Smooth muscle cell (in vitro differentiated cells): Measurements from ENCODE around the gene PSMG3. TPM values are rescaled to one million over a fixed set of nuclear protein-coding genes. Genes with fewer than 3 reads are reported as not detected.

Experiments used
- DNase-seq: peaks from one replicate; lab custom pipeline; 2025; ENCODE audit not compliant: unreplicated experiment; lab: John Stamatoyannopoulos, UW
- H2AFZ ChIP-seq: fragments of 200-600 bp; sonication (generic); 2 replicates; pipeline ENCODE4 v1.6.0; 2016; ENCODE audit warnings: antibody characterized with exemption, low read depth, mild to moderate bottlenecking
- H3F3A ChIP-seq: fragments of 200-600 bp; sonication (generic); 2 replicates; pipeline ENCODE4 v1.6.0; 2017; ENCODE audit warnings: antibody characterized with exemption, low read depth
- H3K27ac ChIP-seq: fragments of 200-600 bp; sonication (generic); 2 replicates; pipeline ENCODE4 v1.5.1; 2016; ENCODE audit warnings: low read depth, mild to moderate bottlenecking
- H3K27me3 ChIP-seq: fragments of 200-600 bp; sonication (generic); 2 replicates; pipeline ENCODE4 v1.6.1; 2016; ENCODE audit warnings: low read depth, mild to moderate bottlenecking
- H3K36me3 ChIP-seq: fragments of 200-600 bp; sonication (generic); 2 replicates; pipeline ENCODE4 v1.5.1; 2016; ENCODE audit warnings: low read depth
- H3K4me1 ChIP-seq: fragments of 200-600 bp; sonication (generic); 2 replicates; pipeline ENCODE4 v1.5.1; 2016; ENCODE audit warnings: low read depth
- H3K4me2 ChIP-seq: fragments of 200-600 bp; sonication (generic); 2 replicates; pipeline ENCODE4 v1.6.0; 2016; ENCODE audit warnings: mild to moderate bottlenecking
- H3K4me3 ChIP-seq: fragments of 200-600 bp; sonication (generic); 2 replicates; pipeline ENCODE4 v1.5.1; 2016; ENCODE audit warnings: mild to moderate bottlenecking
- H3K79me2 ChIP-seq: fragments of 200-600 bp; sonication (generic); 2 replicates; pipeline ENCODE4 v1.6.0; 2016; ENCODE audit warnings: low read depth, mild to moderate bottlenecking
- H3K9ac ChIP-seq: fragments of 200-600 bp; sonication (generic); 2 replicates; pipeline ENCODE4 v1.6.0; 2016; ENCODE audit warnings: low read depth
- H3K9me3 ChIP-seq: fragments of 200-600 bp; sonication (generic); replicated peaks from 2 replicates; pipeline ENCODE4 v1.5.1; 2016; ENCODE audit warnings: low read depth
- H4K20me1 ChIP-seq: fragments of 200-600 bp; sonication (generic); 2 replicates; pipeline ENCODE4 v1.6.0; 2016; ENCODE audit warnings: low read depth
- WGBS: methylation state at CpG from one replicate; pipeline ENCODE4 v1.1.7; 2016; ENCODE audit warnings: low lambda C conversion rate; 5-methylcytosine and 5-hydroxymethylcytosine counted together
- polyA plus RNA-seq: library from polyadenylated mRNA; unstranded; fragments of >200 nt; fragmentation: Nextera tagmentation; extraction: Ambion mirVana; gene quantifications from 2 replicates; pipeline ENCODE4 v1.2.1, GENCODE V29; 2016
- total RNA-seq: library from RNA; depleted of rRNA; stranded (reverse); fragments of >200 nt; gene quantifications from 2 replicates; pipeline ENCODE4 v1.2.3, GENCODE V29; 2014
- TF ChIP-seq, protein P1 (sequence below): fragments of 200-600 bp; sonication (generic); IDR thresholded peaks from 2 replicates; pipeline ENCODE4 v1.5.1; 2017; ENCODE audit warnings: borderline replicate concordance, mild to moderate bottlenecking, antibody characterized with exemption; ENCODE audit not compliant: insufficient read depth, poor library complexity, severe bottlenecking

PSMG3 gene
- total and polyA plus RNA-seq, 2 experiments from 2014 or later, result 24.5 to 45.3 TPM

DNA sequence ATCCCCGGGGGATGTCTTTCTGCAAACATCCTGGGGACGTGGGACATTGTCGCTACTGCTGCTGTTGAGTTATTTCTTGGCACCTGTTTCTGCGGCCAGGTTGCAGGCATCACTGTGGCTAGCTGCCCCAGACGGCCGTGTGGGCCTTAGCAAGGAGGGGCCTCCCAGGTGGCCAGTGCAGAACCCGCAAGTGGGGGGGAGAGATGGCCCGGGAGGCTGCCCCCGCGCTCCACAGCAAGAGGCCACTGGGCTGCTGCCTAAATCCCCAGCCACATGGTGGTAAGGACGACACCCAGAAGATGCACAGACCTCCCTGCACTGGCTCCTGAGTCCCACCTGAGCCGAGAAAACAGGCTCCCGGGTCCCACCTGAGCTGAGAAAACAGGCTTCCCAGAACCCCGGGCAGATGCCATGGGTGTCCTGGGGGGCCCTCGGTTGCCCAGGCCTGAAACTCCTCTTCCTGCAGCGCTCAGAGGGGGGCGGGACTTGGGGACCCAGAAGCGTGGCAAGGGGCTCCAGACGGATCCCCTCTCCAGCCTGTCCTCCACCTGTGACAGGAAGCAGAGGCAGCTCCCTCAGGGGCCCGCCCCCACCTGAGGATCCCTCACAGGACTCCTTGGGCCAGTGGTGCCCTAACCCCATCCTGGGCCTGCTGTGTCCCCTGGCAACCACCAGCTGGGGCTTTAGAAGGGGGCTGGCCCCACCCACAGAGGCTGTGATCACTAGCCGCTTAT is 40.3 kb downstream of the PSMG3 start:
- 89% methylated on average over 21 of the region's 21 CpGs for WGBS
- no peak overlapping the region for H3K4me2 ChIP-seq

DNA sequence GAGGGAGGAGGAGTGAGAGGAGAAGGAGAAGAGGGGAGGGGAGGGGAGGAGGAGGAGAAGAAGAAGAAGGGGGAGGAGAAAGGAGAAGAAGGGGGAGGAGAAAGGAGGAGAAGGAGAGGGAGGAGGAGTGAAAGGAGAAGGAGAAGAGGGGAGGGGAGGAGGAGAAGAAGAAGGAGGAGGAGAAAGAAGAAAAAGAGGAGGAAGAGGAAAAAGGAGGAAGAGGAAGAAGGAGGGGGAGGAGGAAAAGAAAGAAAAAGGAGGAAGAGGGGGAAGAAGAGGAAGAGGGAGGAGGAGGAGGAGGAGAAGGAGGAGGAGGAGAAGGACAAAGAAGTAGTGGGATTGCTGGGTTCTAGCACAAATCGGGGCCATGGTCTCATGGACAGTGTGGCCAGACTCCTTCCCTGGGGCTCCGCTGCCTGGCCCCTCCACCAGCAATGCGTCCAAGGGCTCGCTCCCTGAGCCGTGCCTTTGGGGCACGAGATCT is 43.5 kb downstream of the PSMG3 start:
- no peaks in the 10 kb centered on the region for H3K36me3 ChIP-seq
- WGBS, result 58% methylated on average over 6 of the region's 6 CpGs
- no peaks in the 10 kb centered on the region for H3K9me3 ChIP-seq
- H3K9ac ChIP-seq, result no peak overlapping the region
- no peaks in the 10 kb centered on the region for H3K79me2 ChIP-seq
- TF ChIP-seq, protein P1, sequence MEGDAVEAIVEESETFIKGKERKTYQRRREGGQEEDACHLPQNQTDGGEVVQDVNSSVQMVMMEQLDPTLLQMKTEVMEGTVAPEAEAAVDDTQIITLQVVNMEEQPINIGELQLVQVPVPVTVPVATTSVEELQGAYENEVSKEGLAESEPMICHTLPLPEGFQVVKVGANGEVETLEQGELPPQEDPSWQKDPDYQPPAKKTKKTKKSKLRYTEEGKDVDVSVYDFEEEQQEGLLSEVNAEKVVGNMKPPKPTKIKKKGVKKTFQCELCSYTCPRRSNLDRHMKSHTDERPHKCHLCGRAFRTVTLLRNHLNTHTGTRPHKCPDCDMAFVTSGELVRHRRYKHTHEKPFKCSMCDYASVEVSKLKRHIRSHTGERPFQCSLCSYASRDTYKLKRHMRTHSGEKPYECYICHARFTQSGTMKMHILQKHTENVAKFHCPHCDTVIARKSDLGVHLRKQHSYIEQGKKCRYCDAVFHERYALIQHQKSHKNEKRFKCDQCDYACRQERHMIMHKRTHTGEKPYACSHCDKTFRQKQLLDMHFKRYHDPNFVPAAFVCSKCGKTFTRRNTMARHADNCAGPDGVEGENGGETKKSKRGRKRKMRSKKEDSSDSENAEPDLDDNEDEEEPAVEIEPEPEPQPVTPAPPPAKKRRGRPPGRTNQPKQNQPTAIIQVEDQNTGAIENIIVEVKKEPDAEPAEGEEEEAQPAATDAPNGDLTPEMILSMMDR, result no peak
- H4K20me1 ChIP-seq, result peaks cover 2% of the 10 kb centered on the region
- DNase-seq, result no peak
- H3F3A ChIP-seq, result no peaks in the 10 kb centered on the region
- H2AFZ ChIP-seq, result peak overlapping the region; percentile 16
- H3K4me1 ChIP-seq, result no peaks in the 10 kb centered on the region
- no peaks in the 10 kb centered on the region for H3K27me3 ChIP-seq
- no peak overlapping the region for H3K27ac ChIP-seq
- no peak overlapping the region for H3K4me3 ChIP-seq
- H3K4me2 ChIP-seq, result no peak overlapping the region

More for the DNA sequence above, 40.3 kb downstream of the PSMG3 start:
- no peaks in the 10 kb centered on the region for H3K36me3 ChIP-seq
- H3K79me2 ChIP-seq, result peaks cover 5% of the 10 kb centered on the region
- H3K27me3 ChIP-seq, result no peaks in the 10 kb centered on the region
- TF ChIP-seq, protein P1, result no peak
- no peak overlapping the region for H3K27ac ChIP-seq
- no peak for DNase-seq
- H3K9me3 ChIP-seq, result no peaks in the 10 kb centered on the region
- H3K4me1 ChIP-seq, result no peaks in the 10 kb centered on the region
- no peak overlapping the region for H2AFZ ChIP-seq
- no peak overlapping the region for H3K4me3 ChIP-seq
- H4K20me1 ChIP-seq, result peaks cover 27% of the 10 kb centered on the region
- no peak overlapping the region for H3K9ac ChIP-seq
- peaks cover 13% of the 10 kb centered on the region for H3F3A ChIP-seq

DNA sequence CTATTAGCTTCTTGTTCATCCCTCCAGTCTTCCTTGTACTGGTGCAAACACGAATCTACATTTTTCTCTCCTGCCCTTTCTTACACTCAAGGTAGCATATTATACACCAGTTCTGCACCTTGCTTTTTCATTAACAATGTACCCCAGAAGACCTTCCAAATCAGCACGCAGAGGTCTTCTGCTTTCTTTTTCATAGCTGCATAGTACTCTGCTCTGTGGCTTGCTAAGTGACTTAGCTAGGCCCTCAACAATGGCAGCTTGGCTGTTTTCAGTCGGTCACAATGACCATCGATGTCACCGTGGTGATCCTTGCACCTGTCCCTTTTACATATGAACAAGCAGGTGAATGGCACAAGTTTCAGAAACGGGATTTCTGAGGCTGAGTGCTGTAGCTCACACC is 44.4 kb downstream of the PSMG3 start:
- Histone ChIP-seq H3K27ac (no peak overlapping the region), H3K9ac (no peak overlapping the region), H3K36me3 (no peaks in the 10 kb centered on the region), H3K4me2 (no peak overlapping the region), H3K4me3 (no peak overlapping the region), H4K20me1 (no peaks in the 10 kb centered on the region), H3K4me1 (no peaks in the 10 kb centered on the region), H3K79me2 (no peaks in the 10 kb centered on the region), H2AFZ (no peak overlapping the region), H3K9me3 (no peaks in the 10 kb centered on the region), H3F3A (no peaks in the 10 kb centered on the region), H3K27me3 (no peaks in the 10 kb centered on the region)
- DNase-seq, result no peak
- TF ChIP-seq, protein P1, result no peak
- 95% methylated on average over 6 of the region's 6 CpGs for WGBS

DNA sequence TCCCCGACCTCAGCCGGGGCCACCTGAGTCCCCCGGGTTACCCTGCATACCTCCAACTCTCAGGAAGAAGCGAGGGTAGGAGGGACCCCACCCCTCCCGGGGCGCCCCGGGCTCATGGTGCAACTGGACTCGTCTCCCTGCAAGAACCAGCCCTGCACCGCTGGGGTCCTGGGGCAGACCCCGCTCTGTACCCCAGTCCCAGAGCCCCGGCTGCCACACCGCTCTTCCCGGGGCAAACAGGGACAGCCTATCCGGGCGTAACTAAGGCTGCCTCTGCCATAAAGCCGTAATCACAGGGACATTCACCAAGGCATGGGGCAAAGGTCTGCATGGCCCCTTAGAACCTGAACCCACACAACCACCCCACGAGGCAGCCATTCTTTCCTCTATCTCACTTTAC is 46.0 kb downstream of the PSMG3 start:
- Histone ChIP-seq H3K4me1 (no peaks in the 10 kb centered on the region), H4K20me1 (no peaks in the 10 kb centered on the region), H3K27ac (no peak overlapping the region), H3K4me2 (no peak overlapping the region), H3K9me3 (no peaks in the 10 kb centered on the region), H3K4me3 (no peak overlapping the region), H3K79me2 (no peaks in the 10 kb centered on the region), H3K36me3 (no peaks in the 10 kb centered on the region), H2AFZ (no peak overlapping the region), H3K9ac (no peak overlapping the region), H3F3A (no peaks in the 10 kb centered on the region), H3K27me3 (no peaks in the 10 kb centered on the region)
- no peak for DNase-seq
- 90% methylated on average over 17 of the region's 17 CpGs for WGBS
- TF ChIP-seq, protein P1, result no peak
